ENCODE data around the gene TUBB3.
"Not testable (repeated sequence)": the region's sequence is repeated elsewhere in the genome, so short reads cannot be mapped to it uniquely, and the experiment has no call there.

Gene TUBB3

DNA sequence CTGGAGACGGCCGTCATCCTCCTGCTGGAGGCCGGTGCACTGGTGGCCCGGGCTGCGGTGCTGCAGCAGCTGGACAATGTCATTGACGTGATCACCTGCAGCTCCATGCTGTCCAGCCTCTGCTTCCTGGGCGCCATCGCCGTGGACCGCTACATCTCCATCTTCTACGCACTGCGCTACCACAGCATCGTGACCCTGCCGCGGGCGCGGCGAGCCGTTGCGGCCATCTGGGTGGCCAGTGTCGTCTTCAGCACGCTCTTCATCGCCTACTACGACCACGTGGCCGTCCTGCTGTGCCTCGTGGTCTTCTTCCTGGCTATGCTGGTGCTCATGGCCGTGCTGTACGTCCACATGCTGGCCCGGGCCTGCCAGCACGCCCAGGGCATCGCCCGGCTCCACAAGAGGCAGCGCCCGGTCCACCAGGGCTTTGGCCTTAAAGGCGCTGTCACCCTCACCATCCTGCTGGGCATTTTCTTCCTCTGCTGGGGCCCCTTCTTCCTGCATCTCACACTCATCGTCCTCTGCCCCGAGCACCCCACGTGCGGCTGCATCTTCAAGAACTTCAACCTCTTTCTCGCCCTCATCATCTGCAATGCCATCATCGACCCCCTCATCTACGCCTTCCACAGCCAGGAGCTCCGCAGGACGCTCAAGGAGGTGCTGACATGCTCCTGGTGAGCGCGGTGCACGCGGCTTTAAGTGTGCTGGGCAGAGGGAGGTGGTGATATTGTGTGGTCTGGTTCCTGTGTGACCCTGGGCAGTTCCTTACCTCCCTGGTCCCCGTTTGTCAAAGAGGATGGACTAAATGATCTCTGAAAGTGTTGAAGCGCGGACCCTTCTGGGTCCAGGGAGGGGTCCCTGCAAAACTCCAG lies 3.4 kb upstream of the TUBB3 start:
- DNase-seq, result no peak

DNA sequence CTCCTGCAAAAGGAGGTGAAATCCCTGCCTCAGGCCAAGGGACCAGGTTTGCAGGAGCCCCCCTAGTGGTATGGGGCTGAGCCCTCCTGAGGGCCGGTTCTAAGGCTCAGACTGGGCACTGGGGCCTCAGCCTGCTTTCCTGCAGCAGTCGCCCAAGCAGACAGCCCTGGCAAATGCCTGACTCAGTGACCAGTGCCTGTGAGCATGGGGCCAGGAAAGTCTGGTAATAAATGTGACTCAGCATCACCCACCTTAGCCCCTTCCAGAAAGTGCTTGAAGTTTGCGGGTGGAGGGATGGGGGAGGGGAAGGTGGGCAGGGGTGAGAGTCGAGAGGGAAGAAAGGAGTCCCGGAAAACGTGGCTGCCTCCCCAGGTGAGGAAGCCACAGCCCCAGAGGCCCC lies 2.4 kb upstream of the TUBB3 start:
- DNase-seq, result no peak

DNA sequence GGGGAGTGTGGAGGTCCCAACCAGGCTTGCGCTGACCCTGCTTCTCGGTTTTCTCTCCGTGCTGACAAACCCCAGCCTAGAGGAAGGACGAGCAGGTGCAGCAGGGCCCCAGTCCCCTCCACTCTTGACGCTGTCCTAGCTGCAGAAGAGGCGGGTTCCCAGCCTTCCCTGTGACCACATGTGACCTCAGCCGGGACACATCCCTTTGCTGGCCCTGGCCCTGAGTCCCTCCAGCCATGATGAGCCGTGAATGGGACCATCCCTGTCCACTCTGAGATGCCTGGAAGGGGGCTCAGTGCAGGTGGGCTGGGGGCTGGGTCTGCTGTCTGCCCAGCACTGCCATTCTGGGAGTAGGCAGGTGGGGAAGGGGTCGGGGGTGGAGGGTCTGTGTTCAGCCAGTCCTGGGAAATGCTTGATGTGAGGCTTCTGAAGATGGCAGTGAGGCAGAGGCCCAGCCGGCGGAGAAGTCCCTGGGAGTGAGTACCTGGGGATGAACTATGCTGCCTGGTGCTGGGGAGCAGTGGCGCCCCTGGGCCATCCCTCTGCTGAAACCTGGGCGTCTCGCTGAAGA lies 1.9 kb upstream of the TUBB3 start:
- no peak for DNase-seq

DNA sequence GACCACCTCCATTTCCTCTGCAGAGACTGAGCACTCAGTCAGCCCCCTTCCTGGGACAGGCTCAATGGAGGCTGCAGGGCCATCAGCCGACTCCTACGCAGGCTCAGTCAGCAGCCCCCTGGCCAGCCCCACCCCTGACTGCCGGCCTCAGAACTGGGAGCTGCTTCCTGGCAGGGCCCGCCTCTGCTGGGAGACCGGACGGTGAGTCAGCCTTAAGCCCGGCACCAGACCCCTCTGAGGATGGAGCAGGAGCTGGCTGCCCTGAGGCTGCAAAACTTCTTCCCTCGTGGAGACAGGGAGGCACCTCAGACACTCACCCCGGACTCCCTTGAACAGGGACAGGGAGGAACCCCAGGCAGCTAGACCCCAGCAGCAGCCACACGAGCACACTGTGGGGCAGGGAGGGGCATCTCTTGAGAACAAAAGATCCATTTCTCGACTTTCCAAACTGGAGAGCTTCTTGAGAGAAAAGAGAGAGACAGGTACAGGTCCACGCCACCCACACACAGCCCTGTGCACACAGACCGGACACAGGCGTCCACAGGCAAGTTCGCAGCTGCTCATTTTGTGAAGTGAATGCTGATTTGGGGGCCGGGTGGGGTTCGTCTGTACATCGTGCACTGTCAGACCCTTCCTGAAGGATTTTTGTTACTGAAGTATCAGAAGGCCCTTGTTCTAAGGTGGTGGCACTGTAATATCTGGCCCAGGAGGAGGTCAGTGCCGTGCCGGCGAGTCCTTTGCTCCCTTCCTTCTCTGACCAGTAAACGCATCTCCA lies 1.3 kb upstream of the TUBB3 start:
- no peak for DNase-seq

GRCh38 chr16:89922477-89922883 lies 662 bp upstream of the TUBB3 start:
- DNase-seq, result no peak

- no peak for DNase-seq
These were observed 626 bp downstream of the TUBB3 start for GRCh38 chr16:89923640-89924296.

DNA sequence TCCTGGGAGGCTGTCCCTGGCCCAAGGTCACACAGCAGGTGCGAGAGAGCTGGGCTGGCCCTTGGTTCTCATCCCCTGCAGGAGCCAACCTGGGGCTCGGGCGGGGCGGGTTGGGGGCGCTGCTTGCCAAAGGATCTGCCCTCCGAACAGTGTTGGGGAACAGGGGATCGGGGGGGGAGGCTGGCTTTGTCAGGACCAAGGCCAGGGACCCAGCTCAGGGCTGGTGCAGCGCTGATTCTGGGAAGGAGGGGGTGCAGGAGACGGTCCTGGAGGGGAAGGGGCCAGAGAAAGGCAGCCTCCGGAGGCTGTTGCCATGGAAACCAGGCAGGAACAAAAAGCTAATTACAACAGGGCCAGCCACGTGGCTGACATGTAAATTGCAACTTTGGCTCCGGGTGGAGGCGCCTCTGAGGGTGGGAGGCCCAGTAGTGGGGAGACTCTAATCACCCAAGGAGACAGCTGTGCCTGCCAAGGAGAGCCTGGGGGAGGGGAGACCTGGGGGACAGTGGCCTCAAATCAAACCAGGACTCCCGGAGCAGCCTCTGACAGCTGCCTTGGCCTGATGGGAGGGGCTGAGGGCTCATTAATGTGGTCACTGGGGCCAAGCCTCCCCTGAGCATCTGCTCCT lies 1.3 kb downstream of the TUBB3 start:
- DNase-seq, result peak; percentile 46

GRCh38 chr16:89924925-89925307 lies 1.8 kb downstream of the TUBB3 start:
- DNase-seq, result no peak

DNA sequence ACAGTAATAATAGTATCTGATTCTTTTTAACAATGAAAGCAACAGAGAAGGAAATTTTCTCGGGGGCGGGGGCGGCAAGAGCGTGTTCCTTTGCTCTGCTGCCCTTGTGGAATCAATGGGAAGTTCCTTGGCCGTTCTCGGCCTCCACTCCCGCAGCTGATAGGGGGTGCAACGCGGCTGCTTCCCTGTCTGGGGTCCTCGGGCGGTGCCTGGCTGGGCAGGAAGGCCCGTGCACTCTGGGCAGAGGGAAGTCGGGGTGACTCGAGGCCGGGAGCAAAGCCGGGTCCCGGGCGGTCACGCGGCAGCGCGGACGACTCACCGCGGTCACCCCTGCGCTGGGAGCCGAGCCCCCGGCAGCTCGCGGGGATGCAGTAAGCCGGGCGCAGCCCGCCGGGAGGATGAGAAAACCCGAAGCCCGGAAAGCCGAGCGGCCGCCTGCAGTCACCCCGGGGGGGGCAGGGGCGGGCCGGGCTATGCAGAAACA lies 2.5 kb downstream of the TUBB3 start:
- no peak for DNase-seq

- no peak for DNase-seq
These were observed 8.3 kb downstream of the TUBB3 start for GRCh38 chr16:89931305-89931896.

- DNase-seq, result no peak
These were observed 8.8 kb downstream of the TUBB3 start for GRCh38 chr16:89931964-89932363.

GRCh38 chr16:89934019-89934418 lies 10.9 kb downstream of the TUBB3 start:
- DNase-seq, result not testable (repeated sequence)

DNA sequence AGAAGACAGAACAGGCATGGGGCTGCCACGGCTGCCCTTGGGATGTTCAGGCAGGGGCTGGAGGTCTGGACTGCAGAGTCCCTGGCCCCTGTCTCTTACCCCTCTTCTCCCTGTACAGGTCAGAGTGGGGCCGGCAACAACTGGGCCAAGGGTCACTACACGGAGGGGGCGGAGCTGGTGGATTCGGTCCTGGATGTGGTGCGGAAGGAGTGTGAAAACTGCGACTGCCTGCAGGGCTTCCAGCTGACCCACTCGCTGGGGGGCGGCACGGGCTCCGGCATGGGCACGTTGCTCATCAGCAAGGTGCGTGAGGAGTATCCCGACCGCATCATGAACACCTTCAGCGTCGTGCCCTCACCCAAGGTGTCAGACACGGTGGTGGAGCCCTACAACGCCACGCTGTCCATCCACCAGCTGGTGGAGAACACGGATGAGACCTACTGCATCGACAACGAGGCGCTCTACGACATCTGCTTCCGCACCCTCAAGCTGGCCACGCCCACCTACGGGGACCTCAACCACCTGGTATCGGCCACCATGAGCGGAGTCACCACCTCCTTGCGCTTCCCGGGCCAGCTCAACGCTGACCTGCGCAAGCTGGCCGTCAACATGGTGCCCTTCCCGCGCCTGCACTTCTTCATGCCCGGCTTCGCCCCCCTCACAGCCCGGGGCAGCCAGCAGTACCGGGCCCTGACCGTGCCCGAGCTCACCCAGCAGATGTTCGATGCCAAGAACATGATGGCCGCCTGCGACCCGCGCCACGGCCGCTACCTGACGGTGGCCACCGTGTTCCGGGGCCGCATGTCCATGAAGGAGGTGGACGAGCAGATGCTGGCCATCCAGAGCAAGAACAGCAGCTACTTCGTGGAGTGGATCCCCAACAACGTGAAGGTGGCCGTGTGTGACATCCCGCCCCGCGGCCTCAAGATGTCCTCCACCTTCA lies 11.7 kb downstream of the TUBB3 start:
- no peak for DNase-seq

DNA sequence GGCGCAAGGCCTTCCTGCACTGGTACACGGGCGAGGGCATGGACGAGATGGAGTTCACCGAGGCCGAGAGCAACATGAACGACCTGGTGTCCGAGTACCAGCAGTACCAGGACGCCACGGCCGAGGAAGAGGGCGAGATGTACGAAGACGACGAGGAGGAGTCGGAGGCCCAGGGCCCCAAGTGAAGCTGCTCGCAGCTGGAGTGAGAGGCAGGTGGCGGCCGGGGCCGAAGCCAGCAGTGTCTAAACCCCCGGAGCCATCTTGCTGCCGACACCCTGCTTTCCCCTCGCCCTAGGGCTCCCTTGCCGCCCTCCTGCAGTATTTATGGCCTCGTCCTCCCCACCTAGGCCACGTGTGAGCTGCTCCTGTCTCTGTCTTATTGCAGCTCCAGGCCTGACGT lies 12.5 kb downstream of the TUBB3 start:
- not testable (repeated sequence) for DNase-seq

DNA sequence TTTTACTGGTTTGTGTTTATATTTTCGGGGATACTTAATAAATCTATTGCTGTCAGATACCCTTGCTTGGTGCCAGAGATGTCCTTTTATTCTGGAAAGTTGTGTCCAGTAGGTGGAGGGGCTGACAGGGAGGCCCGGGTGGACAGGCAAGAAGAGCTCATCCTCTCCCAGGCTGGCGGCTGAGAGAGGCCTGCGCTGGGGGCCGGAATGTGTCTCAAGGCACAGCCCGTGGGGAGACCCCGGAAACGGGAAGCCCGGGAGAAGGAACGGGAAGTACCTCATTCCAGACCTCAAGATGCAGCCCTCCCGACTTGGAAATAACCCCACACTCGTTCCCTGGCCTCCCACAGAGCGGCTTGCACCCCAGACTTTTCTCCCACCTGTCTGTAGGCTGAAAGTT lies 12.9 kb downstream of the TUBB3 start:
- no peak for DNase-seq

DNA sequence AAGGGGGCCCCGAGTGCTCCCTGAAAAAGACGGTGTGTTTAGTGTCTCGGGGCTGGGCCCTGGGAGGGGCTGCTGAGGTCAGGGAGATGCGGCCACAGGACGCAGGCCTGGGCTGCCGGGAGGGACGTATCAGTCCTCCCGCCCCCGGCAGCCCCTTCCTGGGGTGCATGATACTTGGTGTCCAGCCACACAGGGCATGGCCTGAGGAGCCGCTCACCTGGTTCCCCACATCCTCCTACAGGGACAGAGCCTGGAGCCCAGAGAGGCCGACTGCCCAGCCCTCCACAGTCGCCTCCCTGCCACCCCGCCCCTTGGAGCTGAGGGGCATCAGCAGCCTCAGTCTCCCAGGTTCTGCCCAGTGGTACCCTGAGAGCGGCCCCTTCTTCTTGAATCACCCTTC lies 13.4 kb downstream of the TUBB3 start:
- no peak for DNase-seq

DNA sequence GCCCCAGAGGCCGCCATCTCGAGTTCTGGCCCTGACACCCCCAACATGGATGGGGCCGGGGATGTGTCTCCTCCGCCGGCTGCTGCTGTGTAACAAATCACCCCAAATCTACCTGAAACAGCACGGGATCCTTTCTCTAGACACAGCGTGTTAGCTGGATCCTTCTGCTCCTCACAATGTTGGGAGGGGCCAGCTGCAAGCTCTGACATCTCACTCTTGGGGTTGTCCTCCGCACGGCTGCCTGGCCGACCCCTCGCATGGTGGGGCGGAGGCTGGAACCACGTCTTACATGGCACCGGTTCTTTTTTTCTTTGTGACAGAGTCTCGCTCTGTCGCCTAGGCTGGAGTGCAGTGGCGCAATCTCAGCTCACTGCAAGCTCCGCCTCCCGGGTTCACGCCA lies 13.8 kb downstream of the TUBB3 start:
- no peak for DNase-seq

DNA sequence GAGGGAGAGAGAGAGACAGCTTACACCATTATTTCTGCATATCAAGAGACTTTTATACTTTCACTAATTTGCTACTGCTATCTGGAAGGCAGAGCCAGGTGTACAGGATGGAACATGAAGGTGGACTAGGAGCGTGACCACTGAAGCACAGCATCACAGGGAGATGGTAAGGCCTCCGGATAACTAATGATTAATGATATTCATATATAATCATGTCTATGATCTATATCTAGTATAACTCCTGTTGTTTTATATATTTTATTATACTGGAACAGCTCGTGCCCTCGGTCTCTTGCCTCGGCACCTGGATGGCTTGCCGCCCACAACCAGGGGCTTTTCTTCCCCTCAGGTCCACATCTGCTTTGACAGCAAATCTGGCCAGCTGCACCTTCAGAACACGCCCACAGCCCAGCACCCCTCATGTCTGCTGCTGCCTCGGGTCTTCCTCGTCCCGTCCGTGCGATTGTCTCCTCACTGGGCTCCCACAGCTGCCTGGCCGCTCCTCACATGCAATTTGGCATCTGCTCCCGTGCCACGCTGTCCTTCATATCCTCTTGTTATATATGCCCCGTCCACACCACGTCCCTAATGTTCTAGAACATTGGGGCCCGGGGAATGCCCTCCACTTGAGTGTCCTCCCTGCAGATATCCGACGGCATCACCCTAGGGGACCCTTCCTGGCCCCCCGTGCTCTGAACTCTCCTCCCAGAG lies 15.2 kb downstream of the TUBB3 start:
- DNase-seq, result no peak

DNA sequence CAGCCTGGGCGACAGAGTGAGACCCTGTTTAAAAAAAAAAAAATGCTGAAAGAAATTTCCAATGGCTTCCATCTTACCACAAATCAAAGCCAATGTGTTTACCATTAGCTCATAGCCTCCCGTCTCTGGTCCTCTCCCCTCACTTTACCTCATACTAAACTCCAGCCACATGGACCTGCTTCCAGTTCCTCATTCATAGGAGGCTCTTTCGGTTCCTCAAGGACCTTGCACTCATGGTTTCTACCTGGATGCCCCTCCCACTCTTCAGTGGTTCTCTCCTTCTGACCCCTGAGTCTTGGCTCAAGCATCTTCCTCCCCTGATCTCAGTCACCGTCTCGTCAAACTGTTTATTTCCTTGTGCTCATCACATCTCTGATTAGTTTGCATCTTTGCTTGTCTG lies 21.6 kb downstream of the TUBB3 start:
- DNase-seq, result no peak

DNA sequence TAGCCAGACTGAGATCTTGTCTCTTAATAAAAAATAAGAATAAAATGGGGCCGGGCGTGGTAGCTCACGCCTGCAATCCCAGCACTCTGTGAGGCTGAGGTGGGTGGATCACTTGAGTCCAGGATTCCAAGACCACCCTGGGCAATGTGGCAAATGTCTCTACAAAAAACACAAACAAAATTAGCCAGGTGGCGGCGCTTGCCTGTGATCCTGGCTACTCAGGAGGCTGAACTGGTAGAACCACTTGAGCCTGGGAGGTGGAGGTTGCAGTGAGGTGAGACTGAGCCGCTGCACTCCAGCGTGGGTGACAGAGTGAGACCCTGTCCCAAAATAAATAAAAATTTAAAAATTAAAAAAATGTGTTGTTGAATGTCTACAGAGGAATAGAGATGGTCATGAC lies 22.5 kb downstream of the TUBB3 start:
- DNase-seq, result no peak

Data from CD4-positive, alpha-beta T cell treated with Interleukin-15 for 1 hour (primary cell).